Measurements from ENCODE around the gene C22orf23.
"Not testable (repeated sequence)": the region's sequence is repeated elsewhere in the genome, so short reads cannot be mapped to it uniquely, and the experiment has no call there.

Gene C22orf23

DNA sequence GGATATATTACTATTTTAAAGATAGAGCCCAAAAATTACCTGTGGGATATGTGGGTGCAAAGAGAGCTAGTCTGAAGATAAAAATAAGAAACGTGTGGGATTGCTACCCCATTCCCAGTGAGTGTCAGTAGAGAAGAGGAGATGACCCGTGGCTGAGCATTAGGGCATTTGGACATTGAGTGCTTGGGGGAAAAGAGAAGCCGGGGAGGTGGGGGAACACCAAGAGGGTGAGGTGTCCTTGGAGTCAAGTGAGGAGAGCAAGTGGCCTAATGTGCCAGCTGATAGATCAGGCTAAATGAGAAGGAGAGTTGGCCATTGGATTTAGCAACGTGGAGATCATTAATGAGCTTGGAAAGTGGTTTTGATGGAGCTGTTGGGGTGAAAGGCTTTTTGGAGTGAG is 1.3 kb upstream of the C22orf23 start:
- DNase-seq (ENCODE audit: low read depth, low spot score) = no peak

GRCh38 chr22:37953062-37953436 is 352 bp downstream of the C22orf23 start:
- DNase-seq (ENCODE audit: low read depth, low spot score) = no peak

DNA sequence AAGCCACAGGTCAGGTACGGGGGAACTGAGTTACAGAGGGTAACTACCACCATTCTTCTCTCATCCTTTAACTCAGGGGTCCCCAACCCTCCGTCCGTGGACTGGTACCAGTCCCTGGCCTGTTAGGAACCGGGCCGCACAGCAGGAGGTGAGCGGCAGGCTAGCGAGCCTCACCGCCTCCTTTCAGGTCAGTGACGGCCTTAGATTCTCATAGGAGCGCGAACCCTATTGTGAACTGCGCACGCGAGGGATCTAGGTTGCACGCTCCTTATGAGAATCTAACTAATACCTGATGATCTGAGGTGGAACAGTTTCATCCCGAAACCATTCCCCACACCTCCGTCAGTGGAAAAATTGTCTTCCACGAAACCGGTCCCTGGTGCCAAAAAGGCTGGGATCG is 772 bp downstream of the C22orf23 start:
- not testable (repeated sequence) for DNase-seq (ENCODE audit: low read depth, low spot score)

- peak; percentile 58 for DNase-seq (ENCODE audit: low read depth, low spot score)
These were observed 2.1 kb downstream of the C22orf23 start for GRCh38 chr22:37951305-37951704.

- not testable (repeated sequence) for DNase-seq (ENCODE audit: low read depth, low spot score)
These were observed 6.1 kb downstream of the C22orf23 start for GRCh38 chr22:37947142-37947795.

- not testable (repeated sequence) for DNase-seq (ENCODE audit: low read depth, low spot score)
These were observed 9.0 kb downstream of the C22orf23 start for GRCh38 chr22:37944423-37944822.

DNA sequence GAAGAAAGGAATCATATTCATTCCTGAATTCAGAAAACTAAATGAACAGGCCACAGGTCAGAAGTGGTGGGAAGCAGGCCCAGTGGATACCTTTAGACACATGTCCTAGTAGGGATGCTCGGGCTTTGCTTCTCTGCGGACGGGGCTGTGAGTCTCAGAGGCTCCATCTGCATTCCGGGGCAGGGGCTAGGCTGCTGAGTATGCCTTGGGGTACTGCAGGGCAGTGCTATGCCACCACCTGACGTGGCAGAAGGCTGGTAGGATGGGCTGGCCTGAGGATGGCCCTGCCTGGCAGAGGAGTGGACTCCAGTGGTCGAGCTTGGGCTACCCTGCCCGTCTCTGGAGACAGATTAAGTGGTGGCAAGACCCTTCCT is 9.6 kb downstream of the C22orf23 start:
- no peak for DNase-seq (ENCODE audit: low read depth, low spot score)

DNA sequence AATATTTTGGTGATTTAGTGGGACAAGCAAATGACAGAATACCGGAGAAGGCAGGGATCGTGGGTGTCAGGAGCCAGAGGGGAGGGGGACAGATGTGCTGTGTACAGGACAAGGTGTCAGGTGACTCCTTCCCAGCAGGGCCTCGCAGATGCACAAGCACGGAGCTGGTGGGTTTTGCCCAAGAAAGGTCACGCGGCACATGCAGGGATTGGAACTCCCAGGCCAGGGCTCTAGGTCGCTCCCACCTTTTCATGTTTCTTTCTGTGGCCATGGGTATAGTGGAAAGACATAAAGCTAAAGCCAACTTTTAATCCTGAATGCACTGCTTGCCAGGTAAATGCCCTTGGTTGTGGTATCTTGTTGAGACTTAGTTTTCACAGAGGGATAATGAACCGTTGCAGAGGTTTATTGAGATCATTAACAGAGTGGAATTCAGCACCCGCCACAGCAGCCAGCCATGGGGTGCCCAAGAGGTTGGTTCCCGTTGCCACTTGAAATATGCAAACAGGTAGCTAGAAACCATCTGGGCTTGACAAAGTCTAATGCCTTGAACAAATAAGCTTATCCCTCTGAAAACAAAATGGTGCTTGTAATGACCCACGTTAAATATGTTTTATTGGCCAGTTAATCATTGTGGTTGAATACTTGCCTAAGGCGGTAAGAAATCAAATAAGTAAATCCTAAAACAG is 10.1 kb downstream of the C22orf23 start:
- no peak for DNase-seq (ENCODE audit: low read depth, low spot score)

GRCh38 chr22:37942133-37942532 is 11.3 kb downstream of the C22orf23 start:
- no peak for DNase-seq (ENCODE audit: low read depth, low spot score)

DNA sequence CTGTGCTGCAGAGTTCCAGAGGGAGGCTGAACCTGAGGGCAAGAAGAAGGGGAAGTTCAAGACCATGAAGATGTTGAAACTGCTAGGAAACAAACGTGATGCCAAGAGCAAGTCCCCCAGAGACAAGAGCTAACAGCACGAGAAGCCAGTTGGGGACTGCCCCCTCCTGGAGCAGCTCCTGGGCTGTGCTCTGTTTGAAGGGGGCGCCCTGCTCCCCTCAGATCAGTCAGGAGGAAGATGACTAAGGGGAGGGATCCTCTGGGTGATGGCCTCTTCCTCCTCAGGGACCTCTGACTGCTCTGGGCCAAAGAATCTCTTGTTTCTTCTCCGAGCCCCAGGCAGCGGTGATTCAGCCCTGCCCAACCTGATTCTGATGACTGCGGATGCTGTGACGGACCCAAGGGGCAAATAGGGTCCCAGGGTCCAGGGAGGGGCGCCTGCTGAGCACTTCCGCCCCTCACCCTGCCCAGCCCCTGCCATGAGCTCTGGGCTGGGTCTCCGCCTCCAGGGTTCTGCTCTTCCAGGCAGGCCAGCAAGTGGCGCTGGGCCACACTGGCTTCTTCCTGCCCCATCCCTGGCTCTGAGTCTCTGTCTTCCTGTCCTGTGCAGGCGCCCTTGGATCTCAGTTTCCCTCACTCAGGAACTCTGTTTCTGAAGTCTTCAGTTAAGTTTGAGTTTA is 12.6 kb downstream of the C22orf23 start:
- DNase-seq (ENCODE audit: low read depth, low spot score) = no peak

GRCh38 chr22:37933711-37934376 is 19.6 kb downstream of the C22orf23 start:
- peak; percentile 98 for DNase-seq (ENCODE audit: low read depth, low spot score)

DNA sequence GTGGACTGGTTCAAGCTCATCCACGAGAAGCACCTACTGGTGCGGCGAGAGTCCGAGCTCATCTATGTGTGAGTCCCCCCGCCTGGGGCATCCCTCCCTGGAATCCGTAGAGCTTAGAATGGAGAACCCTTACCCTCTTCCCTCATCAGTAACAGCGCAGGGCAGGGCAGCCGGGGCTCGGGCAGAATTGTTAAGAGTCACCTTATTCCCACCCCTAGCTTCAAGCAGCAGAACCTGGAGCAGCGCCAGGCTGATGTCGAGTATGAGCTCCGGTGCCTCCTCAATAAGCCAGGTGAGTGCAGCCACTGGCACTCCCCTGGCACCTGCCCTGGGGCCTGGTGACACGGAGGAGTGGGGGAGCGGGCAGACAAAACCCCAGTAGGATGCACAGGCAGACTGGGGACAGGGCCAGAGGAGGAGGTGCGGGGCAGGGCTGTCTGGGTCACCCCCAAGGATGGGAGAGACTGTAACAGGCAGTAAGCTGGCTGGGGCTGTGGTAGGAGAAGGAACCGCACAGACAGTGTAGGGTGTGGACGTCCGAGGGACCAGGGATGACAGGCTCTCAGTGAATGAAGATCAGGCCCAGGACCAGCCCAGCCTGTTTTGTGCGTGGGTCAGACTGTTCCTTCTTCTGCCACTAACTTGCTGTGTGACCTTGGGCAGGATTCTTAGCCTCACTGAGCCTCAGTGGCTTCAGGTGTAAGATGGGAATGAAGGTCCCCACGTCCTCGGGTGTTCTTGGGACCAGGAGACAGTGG is 20.4 kb downstream of the C22orf23 start:
- DNase-seq (ENCODE audit: low read depth, low spot score) = peak; percentile 23

DNA sequence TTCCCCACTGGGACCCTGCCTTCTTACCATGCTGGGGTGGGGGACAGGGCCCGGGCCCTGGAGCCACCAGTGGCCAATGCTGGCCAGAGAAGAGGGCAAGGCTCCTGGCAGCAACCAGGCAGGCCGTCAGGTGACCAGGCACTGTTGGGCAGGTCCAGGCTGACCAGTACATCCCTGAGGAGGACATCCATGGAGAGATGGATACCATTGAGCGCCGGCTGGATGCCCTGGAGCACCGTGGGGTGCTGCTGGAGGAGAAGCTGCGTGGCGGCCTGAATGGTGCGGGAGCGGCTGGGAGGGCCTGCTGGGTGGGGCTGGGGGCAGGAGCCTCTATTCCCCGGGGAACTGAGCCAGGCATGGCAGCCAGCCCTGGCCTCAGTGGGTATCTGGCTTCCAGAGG is 21.0 kb downstream of the C22orf23 start:
- no peak for DNase-seq (ENCODE audit: low read depth, low spot score)

DNA sequence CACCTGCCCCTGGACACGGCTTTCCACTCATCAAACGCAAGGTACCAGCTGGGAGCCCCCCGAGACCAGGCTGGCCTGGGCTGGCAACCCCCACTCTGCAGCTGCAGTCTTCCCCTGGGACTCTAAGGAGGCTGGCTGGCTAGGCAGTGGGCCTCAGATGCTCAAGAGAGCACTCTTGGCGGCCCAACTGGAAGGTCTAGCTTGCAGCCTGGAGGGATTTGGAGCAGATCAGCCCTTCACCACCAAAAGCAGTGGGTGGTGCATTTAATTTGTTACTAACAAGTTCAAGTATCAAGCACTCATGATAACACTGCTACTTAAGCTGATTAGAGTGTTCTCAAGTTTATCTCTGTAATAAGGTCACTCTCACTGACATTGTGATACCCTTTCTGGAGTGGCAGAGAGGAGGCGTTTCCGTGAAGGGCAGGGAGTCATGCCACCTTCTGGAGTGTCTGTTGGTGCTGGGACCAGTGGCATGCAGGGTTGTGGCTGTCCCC is 21.5 kb downstream of the C22orf23 start:
- DNase-seq (ENCODE audit: low read depth, low spot score) = no peak

- no peak for DNase-seq (ENCODE audit: low read depth, low spot score)
These were observed 22.4 kb downstream of the C22orf23 start for GRCh38 chr22:37930952-37931440.

DNA sequence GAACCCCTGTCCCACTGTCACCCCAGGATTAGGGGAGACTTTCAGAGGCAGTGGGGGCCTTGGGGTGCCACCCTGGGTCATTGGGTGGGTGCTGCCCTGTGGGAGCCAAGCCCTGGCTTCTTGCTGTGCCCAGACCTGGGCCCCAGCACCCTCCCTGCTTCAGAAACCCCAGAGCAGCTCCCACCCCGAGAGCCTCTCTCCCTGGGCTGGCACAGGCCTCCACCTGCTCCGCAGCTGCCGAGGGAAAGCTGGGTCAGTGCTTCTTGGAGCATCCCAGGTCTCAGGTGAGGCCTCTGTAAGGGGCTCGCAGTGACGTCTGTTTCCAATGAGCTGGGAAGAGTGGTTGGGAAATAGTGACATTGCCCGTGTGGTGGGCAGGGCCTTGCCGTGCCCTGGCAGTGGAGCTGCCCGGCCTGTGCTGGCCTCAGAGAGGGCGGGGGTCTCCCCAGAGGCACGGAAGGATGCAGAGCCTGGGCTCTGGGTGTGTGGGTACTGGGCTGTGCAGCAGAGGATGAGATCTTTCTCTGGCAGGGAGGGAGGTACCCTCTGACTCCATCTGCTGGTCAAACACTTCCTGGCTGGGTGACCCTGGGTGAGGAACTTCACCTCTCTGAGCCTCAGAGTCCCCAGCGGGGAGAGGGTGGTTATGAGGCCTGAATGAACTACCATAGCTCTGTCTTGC is 23.0 kb downstream of the C22orf23 start:
- peak; percentile 31 for DNase-seq (ENCODE audit: low read depth, low spot score)

- no peak for DNase-seq (ENCODE audit: low read depth, low spot score)
These were observed 24.0 kb downstream of the C22orf23 start for GRCh38 chr22:37929390-37929789.

- no peak for DNase-seq (ENCODE audit: low read depth, low spot score)
These were observed 25.8 kb downstream of the C22orf23 start for GRCh38 chr22:37927637-37927936.

DNA sequence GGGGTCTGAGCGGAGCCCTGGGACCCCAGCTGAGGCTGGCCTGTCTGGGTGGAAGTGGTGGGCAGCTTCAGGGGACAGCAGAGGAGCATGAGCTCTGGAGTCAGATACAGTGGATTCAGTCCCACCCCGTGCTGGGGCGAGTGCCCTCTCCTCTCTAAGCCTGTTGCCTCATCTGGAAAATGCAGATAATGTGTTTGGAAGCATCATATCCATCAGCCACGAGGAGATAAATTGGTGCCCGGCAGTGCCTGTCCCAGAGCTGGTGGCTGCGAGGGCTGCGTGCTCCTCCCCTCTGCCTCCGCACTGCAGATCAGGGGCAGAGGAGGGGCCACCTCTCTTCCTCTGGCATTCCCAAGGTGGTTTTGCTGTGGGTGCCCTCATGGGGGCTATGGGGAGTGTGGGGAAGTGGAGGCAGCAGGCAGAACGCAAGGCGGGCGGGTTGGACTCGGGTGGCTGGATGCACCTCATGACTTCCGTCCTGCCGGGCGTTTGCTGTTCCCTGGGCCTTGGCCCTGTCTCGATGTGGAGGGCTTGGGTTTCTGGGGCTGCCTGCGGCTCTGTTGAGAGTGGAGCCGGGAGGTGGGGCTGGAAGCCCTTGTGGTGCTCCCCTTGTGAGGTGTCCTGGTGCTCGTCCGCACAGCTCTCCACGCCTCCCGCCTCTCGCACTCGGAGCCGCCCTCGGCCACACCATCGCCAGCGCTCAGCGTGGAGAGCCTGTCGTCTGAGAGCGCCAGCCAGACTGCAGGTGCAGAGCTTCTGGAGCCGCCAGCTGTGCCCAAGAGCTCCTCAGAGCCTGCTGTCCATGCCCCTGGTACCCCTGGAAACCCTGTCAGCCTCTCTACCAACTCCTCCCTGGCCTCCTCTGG is 26.4 kb downstream of the C22orf23 start:
- DNase-seq (ENCODE audit: low read depth, low spot score) = no peak

- no peak for DNase-seq (ENCODE audit: low read depth, low spot score)
These were observed 27.0 kb downstream of the C22orf23 start for GRCh38 chr22:37926358-37926757.
